ENCODE results near the gene VAPA.

Gene VAPA

DNA sequence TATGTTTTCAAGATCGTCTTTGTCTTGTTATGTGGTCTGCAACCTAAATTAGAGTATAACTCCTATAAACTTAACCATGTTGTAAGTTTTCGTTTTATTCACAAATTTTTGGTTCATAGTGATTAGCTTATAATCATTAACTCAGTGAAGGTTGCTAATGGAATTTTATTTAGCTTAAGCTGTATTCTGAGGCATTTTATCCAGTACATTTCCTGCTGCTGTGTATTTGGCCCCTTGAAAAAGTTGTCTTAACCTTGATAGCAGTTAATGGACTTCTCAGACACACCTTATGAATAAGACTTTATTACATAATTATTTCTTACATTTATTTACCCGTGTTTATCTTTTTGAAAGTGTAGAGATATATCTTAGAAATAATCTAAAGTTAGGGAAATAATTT, 20.5 kb downstream of the VAPA start:
- H3K4me3 ChIP-seq (ENCODE audit: low read depth, low read length): no peak overlapping the region
- DNase-seq (ENCODE audit: low read depth): no peak
- no peak for TF ChIP-seq CTCF (conservative IDR thresholded peaks at IDR 0.05; ENCODE audit: low read depth, low read length)

GRCh38 chr18:9941103-9941502, 27.3 kb downstream of the VAPA start:
- no peak for TF ChIP-seq CTCF (conservative IDR thresholded peaks at IDR 0.05; ENCODE audit: low read depth, low read length)
- H3K4me3 ChIP-seq (ENCODE audit: low read depth, low read length): no peak overlapping the region
- no peak for DNase-seq (ENCODE audit: low read depth)

- no peak for TF ChIP-seq CTCF (conservative IDR thresholded peaks at IDR 0.05; ENCODE audit: low read depth, low read length)
- no peak for DNase-seq (ENCODE audit: low read depth)
- H3K4me3 ChIP-seq (ENCODE audit: low read depth, low read length): no peak overlapping the region
Observed at GRCh38 chr18:9941660-9942059, 27.8 kb downstream of the VAPA start.

DNA sequence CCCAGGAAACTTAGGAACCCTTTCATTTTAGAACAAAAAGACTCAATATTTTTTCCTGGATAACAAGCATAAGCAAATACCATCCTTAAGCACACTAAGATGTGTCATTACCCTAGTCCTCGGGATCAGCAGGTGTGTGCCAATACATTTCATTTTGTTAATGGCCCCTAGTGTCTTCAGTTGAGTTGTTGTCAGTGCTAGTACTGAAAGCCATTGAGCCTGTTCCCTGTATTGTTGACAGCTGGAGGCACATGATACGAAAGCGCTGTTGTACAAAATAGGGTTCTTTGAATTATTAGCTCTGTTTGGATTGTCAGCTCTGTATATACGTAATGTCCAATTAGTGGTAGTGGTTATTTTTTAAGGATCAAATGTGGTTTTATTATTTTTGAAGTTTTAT, 29.5 kb downstream of the VAPA start:
- TF ChIP-seq CTCF (conservative IDR thresholded peaks at IDR 0.05; ENCODE audit: low read depth, low read length): no peak
- no peak for DNase-seq (ENCODE audit: low read depth)
- no peak overlapping the region for H3K4me3 ChIP-seq (ENCODE audit: low read depth, low read length)

DNA sequence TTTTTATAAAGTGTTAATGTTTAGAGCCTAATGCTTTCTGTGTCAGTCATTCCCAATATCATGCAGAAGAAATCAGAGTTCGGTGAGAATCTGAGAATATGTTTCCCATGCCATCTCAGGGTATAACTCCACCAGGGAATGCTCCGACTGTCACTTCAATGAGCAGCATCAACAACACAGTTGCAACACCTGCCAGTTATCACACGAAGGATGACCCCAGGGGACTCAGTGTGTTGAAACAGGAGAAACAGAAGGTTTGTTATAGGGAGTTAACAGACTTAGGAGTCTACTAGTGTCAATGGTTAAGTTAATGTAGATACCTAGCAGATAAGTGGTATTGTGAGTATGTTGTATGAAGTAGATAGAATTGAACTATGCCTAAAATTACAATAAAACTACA, 31.0 kb downstream of the VAPA start:
- no peak overlapping the region for H3K4me3 ChIP-seq (ENCODE audit: low read depth, low read length)
- TF ChIP-seq CTCF (conservative IDR thresholded peaks at IDR 0.05; ENCODE audit: low read depth, low read length): no peak
- DNase-seq (ENCODE audit: low read depth): no peak

GRCh38 chr18:9946831-9947230, 33.0 kb downstream of the VAPA start:
- no peak overlapping the region for H3K4me3 ChIP-seq (ENCODE audit: low read depth, low read length)
- no peak for TF ChIP-seq CTCF (conservative IDR thresholded peaks at IDR 0.05; ENCODE audit: low read depth, low read length)
- DNase-seq (ENCODE audit: low read depth): no peak

DNA sequence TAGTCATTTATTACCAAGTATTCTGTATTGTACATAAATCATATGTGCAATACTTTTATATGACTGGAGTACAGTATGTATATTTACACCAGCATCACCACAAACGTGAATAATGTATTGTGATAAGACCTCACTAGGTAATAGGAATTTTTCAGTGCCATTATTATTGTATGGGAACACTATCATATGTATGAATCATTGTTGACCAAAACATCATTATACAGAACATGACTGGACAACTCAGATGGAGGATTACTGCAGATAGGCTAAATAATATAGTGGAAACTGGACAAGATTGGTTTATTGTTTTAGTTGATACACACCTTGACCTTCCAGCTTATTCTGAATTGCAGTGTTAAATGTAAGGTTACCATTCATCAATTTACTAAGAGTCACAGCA, 33.4 kb downstream of the VAPA start:
- DNase-seq (ENCODE audit: low read depth): no peak
- TF ChIP-seq CTCF (conservative IDR thresholded peaks at IDR 0.05; ENCODE audit: low read depth, low read length): no peak
- H3K4me3 ChIP-seq (ENCODE audit: low read depth, low read length): no peak overlapping the region

Data from choroid plexus epithelial cell (primary cell).